HG02981 (cell line): Measurements from ENCODE around the gene KIAA0825.

Experiments used
- ATAC-seq: cut with Tn5 transposase; IDR thresholded peaks from one replicate; pipeline ENCODE4 v1.9.1; 2021; ENCODE audit warnings: mild to moderate bottlenecking, moderate library complexity; ENCODE audit not compliant: unreplicated experiment

KIAA0825 gene, protein sequence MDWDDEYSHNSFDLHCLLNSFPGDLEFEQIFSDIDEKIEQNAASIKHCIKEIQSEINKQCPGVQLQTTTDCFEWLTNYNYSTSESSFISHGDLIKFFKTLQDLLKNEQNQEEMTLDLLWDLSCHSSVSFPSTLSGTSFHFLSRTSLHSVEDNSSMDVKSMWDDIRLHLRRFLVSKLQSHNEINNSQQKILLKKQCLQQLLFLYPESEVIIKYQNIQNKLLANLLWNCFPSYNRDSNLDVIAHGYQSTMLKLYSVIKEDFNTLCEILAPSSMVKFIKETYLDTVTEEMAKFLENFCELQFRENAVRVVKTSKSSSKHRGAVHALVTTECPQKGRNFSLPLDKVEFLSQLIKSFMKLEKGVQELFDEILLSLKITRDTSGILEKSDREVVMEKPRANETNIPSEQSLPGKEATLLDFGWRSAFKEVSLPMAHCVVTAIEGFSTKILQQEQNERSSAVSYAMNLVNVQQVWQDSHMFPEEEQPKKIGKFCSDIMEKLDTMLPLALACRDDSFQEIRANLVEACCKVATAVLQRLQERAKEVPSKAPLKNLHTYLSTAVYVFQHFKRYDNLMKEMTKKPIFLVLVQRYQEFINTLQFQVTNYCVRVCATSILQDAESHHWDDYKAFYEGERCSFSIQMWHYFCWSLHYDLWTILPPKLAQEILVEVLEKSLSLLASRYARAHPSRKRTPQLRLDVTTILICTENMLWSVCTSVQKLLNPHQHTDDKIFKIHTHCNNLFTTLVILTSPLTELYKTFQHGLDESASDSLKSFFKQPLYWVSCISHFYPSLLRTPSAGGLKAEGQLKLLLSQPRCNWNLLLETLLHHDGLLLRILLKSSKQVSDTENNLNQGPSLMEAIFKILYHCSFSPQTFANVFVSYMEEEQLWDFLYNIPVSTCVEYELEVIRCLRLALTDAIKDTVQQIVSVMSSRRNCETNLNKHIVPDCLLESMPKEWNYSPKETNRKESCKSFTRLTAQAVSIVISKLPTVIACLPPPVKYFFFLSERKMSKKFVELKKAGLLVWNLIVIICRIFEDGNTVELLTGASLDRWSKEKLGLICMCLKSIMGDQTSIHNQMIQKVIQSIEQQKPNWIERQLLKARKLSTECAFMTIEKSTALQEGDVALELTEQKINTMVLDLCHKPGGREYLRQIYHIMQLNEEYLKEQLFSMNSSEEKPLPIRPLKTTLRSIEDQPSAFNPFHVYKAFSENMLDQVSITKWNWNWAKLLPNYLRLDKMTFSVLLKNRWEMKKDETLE (N-terminal part only)

DNA sequence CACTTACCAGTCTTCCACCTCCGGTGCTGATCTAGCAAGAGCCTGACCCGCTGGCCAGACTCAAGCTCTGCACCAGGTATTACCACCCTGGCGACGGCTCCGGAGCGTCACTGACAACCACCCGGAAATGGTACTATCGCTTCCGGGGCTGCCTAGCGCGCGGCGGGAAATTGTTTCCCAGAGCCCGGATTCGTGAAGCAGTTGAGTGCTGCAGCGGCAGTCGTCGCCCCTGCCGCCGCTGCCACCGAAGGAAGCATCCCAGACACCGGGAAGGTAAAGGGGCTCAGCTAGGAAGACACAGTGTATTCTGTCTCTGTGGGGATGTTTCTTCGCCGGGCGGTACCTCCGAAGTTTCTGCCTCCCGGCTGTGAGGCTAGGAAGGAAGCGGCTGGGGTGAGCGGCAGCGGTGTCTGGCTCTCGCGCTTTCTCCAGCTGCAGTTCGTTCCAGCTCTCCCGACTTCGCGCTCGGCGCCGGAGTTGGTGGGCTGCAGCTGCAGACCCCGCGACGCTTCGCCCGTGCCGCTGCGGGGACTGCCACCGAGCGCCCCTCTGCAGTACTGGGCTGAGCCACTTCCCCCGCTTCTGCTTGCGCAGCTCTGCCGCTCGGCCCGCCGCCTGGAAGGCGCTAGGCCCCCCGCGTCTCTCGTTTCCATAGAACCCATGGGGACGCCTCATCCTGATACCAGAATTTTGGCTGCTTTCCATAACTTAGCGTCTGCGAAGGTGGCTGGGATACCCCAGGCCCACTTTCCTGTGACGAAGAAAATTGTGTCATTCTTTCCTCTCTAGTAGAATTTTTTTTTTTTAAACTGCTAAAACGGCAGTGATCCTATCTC lies at the start of gene KIAA0825, which contains the start of gene SLF1:
TSS of gene KIAA0825 (minus strand) at position 112 of the 836 bp plus-strand sequence. CDS start 81,478 bp downstream, outside the sequence.
TSS of gene SLF1 (plus strand) at position 177 of the 836 bp plus-strand sequence. CDS start 10,142 bp downstream, outside the sequence.
- ATAC-seq = peak; percentile 97

DNA sequence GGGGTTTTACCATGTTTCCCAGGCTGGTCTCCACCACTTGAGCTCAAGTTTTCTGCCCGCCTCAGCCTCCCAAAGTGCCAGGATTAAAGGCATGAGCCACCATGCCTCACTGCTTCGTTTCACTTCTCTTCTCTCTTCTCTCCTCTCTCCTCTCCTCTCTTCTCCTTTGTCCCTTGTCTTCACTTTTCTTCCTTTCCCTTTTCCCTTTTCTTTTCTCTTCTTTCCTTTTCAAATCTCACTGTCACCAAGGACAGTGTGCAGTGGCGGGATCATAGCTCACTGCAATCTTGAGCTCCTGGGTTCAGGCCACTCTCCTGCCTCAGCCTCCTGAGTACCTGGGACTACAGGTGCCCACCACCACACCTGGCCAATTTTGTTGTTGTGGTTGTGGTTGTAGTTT lies 49.5 kb upstream of the KIAA0825 start:
- no peak for ATAC-seq

DNA sequence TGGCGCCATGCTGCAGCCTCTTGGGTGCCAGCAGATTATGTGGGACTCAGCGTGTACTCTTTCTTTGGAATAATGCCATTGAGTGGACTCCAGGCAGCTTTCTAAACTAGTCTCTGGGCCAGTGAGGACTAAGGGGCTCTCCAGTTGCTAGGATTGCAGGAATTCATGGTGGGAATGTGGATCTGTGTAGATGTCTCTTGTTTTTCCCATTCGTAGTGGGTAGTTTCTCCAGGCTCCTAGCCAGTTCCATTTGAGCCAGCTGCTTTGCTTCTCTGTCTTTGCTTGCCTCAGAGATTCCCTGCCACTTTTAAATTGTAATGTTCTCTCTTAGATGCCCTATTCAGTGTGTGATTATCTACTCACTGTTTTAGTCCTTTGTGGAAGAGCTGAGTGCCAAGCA lies 42.7 kb upstream of the KIAA0825 start:
- no peak for ATAC-seq

DNA sequence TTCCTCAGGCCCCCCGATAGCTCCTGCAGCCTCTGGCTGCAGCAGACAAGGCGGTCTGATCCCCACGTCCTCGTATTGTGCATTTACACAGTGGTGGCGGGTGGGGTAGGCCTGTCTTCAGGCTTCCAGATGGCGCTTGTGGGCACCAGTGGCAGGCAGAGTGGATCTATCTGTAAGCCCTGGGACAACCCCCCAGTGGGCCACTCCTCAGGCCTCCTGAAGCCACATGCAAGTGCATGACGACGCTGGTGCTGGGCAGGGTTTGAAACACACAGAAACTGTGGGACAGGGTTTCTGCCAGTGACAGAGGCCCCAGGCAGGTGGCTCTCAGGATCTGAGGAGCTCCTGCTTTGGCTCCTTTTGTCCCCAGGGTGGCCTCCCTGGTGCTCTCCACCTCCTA lies 42.1 kb upstream of the KIAA0825 start:
- ATAC-seq = no peak

DNA sequence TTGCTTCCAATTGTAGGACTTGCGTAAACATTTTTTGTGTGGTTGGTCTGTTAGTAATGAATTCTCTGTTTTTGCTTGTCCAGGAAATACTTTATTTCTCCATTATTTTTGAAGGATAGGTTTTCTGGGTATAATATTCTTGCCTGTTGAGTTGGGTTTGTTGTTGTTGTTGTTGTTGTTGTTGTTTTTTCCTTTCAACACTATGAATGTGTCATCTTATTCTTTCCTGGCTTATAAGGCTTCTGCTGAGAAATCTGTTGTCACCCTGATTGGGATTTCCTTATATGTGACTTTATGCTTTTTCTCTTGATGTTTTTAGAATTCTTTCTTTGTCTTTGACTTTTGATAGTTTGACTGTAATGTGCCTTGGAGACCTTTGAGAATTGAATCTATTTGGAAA lies 39.9 kb upstream of the KIAA0825 start:
- no peak for ATAC-seq

DNA sequence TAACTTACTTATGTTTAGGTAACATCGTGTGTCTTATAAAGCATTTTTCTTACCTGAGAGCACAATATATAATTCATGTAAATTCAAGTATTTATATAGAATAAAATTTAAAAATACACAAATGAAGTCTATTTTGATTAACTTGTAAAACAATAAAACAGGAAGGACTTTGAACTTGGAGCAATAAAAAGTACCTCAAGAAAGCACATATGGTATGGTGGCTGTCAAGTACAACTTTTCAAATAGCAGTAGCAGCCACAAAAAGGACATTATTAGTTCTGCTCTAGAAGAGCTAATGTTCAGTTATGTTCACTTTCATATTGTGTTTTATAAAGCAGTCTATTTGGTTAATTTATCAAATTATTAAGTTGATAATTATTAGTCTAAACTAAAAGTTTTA lies 31.5 kb upstream of the KIAA0825 start:
- no peak for ATAC-seq

DNA sequence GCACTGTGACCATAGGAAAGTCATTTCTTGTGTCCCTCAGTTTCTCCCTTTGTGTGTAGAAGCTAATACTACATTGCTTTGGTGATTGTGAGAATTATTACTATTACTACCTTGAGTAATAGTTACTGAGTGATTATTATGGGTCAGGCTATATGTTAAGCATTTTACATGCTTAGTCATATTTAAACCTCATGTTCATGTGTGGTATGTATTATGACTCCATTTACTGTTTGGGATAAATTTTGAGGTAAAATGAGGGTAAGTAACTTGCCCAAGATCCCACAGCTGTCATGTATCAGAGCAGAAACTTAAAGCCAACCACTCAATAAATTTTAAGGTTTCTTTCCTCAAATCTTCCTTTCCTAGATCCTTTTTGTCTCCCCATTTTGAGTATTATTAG lies 28.4 kb upstream of the KIAA0825 start:
- no peak for ATAC-seq

DNA sequence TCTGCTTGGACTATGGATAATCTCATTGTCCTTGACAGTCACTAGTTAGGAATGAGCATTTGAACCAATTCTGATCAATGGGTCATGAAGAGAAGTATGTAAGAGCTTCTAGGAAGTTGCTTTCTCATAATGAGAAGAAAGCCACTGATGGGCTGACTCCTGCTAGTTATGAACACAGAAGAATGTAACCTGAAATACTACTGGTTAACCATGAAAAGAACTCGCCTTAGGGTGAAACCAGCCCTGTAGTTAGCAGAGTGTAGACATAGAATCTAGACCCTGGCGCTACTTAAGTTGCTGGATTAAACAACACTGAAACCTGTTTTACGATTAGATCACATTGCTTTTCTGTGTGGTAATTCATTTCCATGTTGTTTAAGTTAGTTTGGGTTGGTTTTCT lies 26.6 kb upstream of the KIAA0825 start:
- ATAC-seq = no peak

DNA sequence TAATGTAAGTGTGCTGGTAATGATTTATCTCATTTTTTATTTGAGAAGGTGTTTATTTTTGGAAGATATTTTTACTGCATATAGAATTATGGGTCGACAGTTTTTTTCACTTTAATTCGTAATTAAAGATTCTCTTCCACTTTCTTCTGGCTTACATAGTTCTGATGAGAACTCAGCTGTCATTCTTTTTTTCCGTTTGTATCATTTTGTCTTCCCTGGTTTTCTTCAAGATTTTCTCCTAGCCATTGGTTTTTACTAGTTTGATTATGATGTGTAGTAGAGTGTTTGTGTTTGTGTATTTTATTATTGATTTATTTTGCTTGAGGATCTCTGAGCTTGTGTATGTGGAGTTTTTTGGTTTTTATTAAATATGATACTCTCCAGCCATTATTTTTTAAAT lies 21.8 kb upstream of the KIAA0825 start:
- ATAC-seq = no peak

DNA sequence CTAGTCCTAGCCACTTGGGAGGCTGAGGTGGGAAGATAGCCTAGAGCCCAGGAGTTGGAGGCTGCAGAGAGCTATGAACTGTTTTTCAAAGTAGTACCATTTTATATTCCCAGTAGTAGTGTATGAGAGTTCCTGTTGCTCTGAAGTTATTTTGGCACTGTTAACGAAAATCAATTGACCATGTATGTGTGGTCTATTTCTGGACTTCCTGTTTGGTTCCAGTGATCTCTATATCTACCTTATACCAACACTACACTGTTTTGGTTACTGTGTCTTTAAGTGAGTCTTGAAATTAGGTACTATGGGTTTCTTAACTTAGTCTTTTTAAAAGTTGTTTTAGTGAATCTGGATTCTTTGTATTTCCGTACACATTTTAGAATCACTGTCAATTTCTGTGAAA lies 13.6 kb upstream of the KIAA0825 start:
- ATAC-seq = peak; percentile 96

DNA sequence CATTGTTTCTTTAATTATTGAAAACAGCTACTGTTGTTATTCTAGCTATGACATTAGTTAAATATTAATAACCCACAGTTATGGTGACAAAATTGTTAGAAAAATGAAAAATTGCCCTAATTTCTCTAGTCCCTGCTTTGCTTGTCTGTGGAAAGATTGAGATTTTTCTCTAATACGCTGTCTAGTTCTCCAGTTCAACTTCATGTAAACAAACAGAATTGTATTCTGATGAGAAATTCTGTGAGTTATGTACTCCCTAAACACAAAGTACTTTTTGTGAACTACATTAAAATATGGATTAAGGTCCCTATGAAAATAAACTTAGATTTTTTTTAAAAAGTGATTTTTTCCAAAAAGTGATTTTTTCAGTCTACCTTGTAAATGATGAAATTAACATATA lies 8.8 kb upstream of the KIAA0825 start:
- ATAC-seq = no peak

DNA sequence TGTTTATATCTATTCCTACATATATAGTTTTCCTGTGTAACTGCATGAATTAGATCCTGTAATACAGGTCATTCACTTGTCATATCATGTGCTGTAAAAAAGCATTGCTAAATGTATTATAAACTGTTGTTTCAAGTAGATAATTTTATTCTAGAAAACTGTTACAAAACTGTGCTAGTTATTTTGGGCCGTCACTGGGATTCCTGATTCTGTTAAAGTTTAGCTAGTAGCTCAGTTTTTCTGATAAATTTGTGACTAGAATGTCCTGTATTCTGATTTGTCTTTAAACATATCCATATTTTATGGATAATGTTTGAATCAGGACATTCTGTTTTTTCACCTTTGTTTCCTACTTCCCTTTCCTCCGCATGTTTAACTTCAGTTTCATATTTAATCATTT lies 5.5 kb upstream of the KIAA0825 start:
- no peak for ATAC-seq

DNA sequence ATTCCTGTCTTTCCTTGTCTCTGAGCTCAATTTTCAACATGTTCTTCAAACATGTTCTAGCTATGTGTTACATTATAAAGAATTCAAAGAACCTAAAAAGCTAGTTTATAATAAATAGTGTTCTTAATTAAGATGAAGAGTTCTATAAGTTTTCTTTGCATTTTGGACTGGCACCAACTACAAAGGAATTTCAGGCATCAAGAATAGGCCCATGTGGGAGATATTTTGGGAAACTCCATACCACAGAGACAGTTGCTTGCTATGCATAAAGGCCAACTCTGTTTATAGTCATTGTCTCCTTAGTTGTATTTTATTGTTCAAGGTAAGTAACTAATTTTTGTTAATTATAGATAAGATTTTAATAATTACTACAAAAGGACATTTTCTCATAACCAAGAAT lies 4.6 kb upstream of the KIAA0825 start:
- ATAC-seq = no peak

DNA sequence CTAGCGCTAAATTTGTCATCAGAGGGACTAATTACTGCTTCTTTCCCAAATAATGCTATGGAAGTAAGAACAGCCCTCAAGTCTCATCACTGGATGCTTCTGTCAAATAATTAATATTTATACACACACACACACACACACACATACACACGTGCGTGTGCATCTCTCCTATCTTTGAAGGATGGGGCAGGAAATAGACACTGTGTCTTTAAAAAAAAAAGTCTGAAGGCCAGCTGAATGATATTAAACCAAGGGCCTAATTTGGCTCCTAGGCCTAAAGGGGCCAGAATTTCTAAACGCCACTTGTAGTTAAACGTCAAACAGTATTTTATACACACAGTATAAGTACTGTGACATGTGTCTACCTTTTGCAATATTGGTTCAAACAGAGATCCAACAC lies 3.4 kb upstream of the KIAA0825 start:
- no peak for ATAC-seq

DNA sequence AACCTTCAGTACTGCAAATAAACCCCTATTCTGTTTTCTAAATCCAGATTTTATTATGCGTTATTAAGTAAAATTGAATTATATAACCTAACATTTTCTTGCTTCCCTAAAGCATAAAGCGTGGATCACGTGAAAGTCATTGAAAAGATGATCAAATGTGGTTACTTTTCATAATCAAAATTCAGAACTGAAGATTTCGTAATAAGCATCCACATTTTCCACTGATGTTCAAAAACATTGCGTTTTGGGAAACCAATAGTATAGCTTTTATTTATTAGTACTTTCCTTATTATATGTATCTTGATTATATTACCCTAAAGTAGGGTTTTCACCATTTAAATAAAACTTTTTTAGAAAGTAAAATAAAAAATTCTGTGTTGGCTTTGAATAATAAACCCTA lies 1.9 kb upstream of the KIAA0825 start:
- ATAC-seq = no peak

DNA sequence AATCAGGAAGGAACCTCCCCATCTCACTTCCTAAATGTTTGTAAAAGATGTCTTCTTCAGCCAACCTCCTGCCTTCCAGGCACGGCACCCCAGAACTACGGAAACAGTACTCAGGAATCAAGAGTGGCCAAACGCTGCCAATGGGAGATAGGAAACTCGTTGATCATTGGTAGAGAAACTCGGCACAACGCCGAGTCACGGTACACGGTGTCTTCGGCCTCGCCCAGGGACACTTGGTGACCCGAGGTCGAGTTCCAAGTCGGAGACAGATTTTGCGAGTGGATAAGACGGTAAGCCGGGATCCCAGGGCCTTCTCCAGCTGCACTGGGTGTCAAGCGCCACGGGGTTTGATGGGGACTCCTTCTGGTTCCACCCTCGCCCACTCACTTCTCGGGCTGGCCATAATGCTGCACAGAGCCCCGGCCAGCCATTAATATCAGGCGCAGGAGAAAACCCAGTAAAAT lies 343 bp downstream of the KIAA0825 start:
- peak; percentile 25 for ATAC-seq

DNA sequence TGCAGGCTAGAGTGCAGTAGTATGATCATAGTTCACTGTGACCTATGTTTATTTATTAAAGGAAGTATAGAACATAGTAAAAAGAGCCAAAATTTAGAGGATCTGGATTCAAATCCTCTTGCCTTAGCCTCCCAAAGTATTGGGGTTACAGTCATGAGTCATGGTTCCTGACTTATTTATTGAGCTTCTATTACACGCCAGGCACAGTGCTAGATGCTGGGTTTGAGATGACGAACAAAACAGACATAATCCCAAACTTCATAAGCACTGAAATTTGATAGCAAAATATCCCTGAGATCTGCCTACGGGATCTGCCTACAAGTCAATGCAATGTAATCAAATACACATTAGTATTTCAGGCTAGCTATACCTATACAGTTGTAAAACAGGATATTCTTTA lies 2.5 kb downstream of the KIAA0825 start:
- no peak for ATAC-seq

DNA sequence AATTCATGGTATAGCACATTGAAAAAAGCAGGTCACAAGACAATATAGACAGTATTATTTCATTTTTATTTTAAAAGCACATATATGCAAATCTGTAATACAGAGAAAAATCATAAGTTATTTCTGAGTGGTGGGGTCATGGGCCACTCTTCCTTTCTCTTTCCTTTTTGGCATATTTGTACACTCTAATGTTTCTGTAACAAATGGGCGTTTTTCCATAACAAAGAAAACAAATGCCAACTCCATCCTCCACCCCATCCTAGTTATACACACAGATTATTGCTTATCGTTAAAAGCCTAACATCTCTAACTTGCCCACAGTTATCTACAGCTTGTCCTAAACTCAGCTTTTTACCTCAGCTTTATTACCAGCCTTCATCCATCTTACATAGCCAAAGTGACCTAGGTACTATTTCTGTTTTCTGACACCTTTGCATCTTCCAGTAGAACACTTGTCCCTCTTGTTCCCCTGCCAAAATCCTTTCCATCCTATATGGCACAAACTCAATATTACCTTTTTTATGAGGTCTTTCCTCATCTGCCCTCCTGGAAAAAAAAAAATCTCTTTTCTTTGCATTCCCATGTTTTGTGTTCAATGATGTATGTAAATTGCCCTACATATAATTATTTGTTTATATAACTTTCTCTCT lies 4.1 kb downstream of the KIAA0825 start:
- ATAC-seq = no peak

DNA sequence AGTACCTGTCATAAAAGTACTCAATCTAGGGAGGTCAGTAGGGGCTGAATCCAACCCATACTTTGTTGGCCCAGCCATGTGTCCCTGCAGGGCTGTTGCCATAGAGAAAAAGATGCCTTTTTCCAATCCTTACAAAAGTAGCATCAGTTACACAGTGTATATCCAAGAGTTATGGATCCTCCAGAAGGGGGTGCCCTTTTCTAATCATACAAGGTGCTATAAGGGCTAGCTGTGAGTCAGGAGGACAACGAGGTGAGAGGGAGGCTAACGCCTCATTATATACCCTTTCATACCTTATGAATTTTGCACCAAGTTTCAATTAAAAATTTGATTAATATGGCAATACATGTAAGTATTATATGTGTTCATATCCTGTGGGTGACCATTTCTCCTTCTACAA lies 4.8 kb downstream of the KIAA0825 start:
- no peak for ATAC-seq
